Ishikawa (cell line): ENCODE results near the gene TPRG1L.

Experiments
- CEBPB ChIP-seq: IDR thresholded peaks from 2 replicates; pipeline ENCODE4 v1.6.1; 2012
- EP300 ChIP-seq: IDR thresholded peaks from 2 replicates; pipeline ENCODE4 v1.6.1; 2012; ENCODE audit warnings: borderline replicate concordance
- FOXM1 ChIP-seq: IDR thresholded peaks from 2 replicates; pipeline ENCODE4 v1.6.1; 2012; ENCODE audit warnings: low read depth, borderline replicate concordance
- NFIC ChIP-seq: IDR thresholded peaks from 2 replicates; pipeline ENCODE4 v1.6.1; 2012
- RAD21 ChIP-seq: IDR thresholded peaks from 2 replicates; pipeline ENCODE4 v1.6.1; 2012; ENCODE audit warnings: low read depth
- TAF1 ChIP-seq: IDR thresholded peaks from 2 replicates; pipeline ENCODE4 v1.6.1; 2012; ENCODE audit warnings: low read depth, mild to moderate bottlenecking
- YY1 ChIP-seq: IDR thresholded peaks from 2 replicates; pipeline ENCODE4 v1.6.1; 2012; ENCODE audit warnings: low read depth
- ZBTB7A ChIP-seq: IDR thresholded peaks from 2 replicates; pipeline ENCODE4 v1.6.1; 2012; ENCODE audit warnings: low read depth
- TF ChIP-seq, protein P1 (sequence below): IDR thresholded peaks from 2 replicates; pipeline ENCODE4 v1.6.1; 2012

DNA sequence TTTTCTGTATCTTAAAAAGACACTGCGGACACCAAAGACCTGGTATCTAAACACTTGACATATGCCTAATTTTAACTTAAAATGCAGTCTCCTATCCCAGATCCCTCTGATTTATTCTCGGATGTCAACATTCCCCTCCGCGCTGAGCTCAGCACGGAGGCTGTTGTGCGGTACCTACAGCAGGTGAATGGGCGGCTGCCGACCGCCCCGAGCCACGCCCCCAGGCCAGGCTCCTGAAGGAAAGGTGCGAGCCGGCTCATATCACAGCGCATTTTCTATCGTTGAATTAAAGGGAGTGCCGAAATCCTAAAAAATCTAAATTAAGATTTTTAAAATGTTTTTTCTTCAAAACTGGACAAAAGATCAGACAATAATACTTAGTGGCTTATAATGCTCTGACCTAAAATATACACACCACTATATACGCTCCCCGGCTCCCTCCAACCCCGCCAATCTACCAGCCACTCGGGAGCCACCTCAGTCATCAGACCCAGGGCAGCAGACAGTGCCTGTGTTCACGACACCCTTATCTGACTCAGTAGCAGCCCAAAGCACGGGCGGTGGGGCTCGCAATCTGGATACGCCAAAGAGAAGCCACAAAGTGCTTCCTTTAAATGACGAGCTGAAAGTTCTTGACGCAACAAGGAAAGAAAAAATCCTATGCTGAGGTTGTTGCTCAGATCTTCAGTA, 21.0 kb downstream of the TPRG1L start:
- no peak for TF ChIP-seq ZBTB7A
- no peak for TF ChIP-seq FOXM1
- TF ChIP-seq, protein P1, sequence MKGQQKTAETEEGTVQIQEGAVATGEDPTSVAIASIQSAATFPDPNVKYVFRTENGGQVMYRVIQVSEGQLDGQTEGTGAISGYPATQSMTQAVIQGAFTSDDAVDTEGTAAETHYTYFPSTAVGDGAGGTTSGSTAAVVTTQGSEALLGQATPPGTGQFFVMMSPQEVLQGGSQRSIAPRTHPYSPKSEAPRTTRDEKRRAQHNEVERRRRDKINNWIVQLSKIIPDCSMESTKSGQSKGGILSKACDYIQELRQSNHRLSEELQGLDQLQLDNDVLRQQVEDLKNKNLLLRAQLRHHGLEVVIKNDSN, result no peak
- TF ChIP-seq EP300, result no peak
- TF ChIP-seq TAF1, result no peak
- no peak for TF ChIP-seq RAD21
- TF ChIP-seq NFIC, result no peak
- no peak for TF ChIP-seq YY1
- no peak for TF ChIP-seq CEBPB
